LNCAP (cell line): ENCODE results near the gene BANK1.

Experiments used
- CTCF ChIP-seq: fragments of 450-650 bp; IDR thresholded peaks from 2 replicates; pipeline ENCODE4 v1.5.1; 2017; ENCODE audit warnings: mild to moderate bottlenecking

The BANK1 gene

GRCh38 chr4:101950258-101950979 is 159.9 kb downstream of the BANK1 start:
- TF ChIP-seq CTCF: no peak

GRCh38 chr4:101952985-101953384 is 162.5 kb downstream of the BANK1 start:
- TF ChIP-seq CTCF: no peak

- no peak for TF ChIP-seq CTCF
These were observed 163.4 kb downstream of the BANK1 start for GRCh38 chr4:101953949-101954348.

- TF ChIP-seq CTCF: no peak
These were observed 163.8 kb downstream of the BANK1 start for GRCh38 chr4:101954351-101954750.

GRCh38 chr4:101954975-101955678 is 164.6 kb downstream of the BANK1 start:
- TF ChIP-seq CTCF: no peak

GRCh38 chr4:101956068-101956825 is 165.7 kb downstream of the BANK1 start:
- no peak for TF ChIP-seq CTCF

GRCh38 chr4:101958547-101958946 is 168.0 kb downstream of the BANK1 start:
- no peak for TF ChIP-seq CTCF
